HCT116 (cell line): ENCODE data around the gene MAP1LC3B2. TPM values are rescaled to one million over a fixed set of nuclear protein-coding genes. Genes with fewer than 3 reads are reported as not detected.

Experiments
- ATAC-seq: fragments of 200-7000 bp; cut with Tn5 transposase; 2 replicates; pipeline ENCODE4 v1.9.1; 2020; ENCODE audit warnings: mild to moderate bottlenecking, moderate library complexity
- BruUV-seq: library from RNA; stranded (reverse); fragments of 400-500 nt; replicated peaks from 2 replicates; lab custom pipeline; 2021; lab: Mats Ljungman, UMichigan
- CTCF ChIA-PET: fragments of 300-600 bp; sonication (Branson Sonifier 250); formaldehyde crosslinking; loops from one replicate; lab custom pipeline; 2021; ENCODE audit warnings: antibody characterized with exemption; lab: Charles Lee
- POLR2A ChIA-PET: fragments of 300-600, 350-600 bp; sonication (Branson Sonifier 250); formaldehyde crosslinking; loops from one replicate; lab custom pipeline; 2021; ENCODE audit warnings: antibody characterized with exemption; lab: Charles Lee
- RAD21 ChIA-PET, 2 experiments: fragments of 300-600 bp; sonication (Branson Sonifier 250); formaldehyde crosslinking; loops; one replicate each; lab custom pipeline; 2023; ENCODE audit warnings: low total read pairs in 2 of 2; ENCODE audit not compliant: uncharacterized antibody in 2 of 2, unreplicated experiment in 2 of 2, low non-redundant PET in 1 of 2; lab: Charles Lee
- DNase-seq: peaks from one replicate; pipeline ENCODE4 v3.0.0-alpha.2; 2010; ENCODE audit warnings: low read depth, low spot score
- H2AFZ ChIP-seq: fragments of 200-600 bp; shearing (Covaris generic), sonication (generic); 2 replicates; pipeline ENCODE4 v1.6.1; 2017; ENCODE audit warnings: low read depth, mixed run types, mixed read lengths, antibody characterized with exemption, low read length; ENCODE audit not compliant: poor library complexity, severe bottlenecking
- H3K27ac ChIP-seq: 2 replicates; pipeline ENCODE4 v1.5.1; 2012; ENCODE audit warnings: low read depth, low read length
- H3K27me3 ChIP-seq: fragments of 200-600 bp; sonication (generic); 2 replicates; pipeline ENCODE4 v1.6.1; 2016; ENCODE audit warnings: mixed run types, low read length, mixed read lengths; ENCODE audit not compliant: insufficient read depth
- H3K36me3 ChIP-seq, 2 experiments: fragments of 200-500 bp in 1 of 2; fragments of 200-600 bp in 1 of 2; sonication (Bioruptor generic) in 1 of 2; sonication (generic) in 1 of 2; 2 replicates each; pipeline versions ENCODE4 v1.5.1 to v1.6.1; 2014 to 2016; ENCODE audit warnings: low read length in 2 of 2, inconsistent platforms in 1 of 2, mixed read lengths in 1 of 2, mixed run types in 1 of 2; ENCODE audit not compliant: insufficient read depth in 2 of 2, control insufficient read depth in 1 of 2
- H3K4me1 ChIP-seq, 2 experiments: fragments of 200-600 bp in 1 of 2; sonication (generic) in 1 of 2; 2 replicates each; pipeline versions ENCODE4 v1.5.1 to v1.6.1; 2012 to 2017; ENCODE audit warnings: low read length in 2 of 2, inconsistent platforms in 1 of 2, mild to moderate bottlenecking in 1 of 2, mixed read lengths in 1 of 2, mixed run types in 1 of 2, moderate library complexity in 1 of 2; ENCODE audit not compliant: insufficient read depth in 2 of 2, control insufficient read depth in 1 of 2
- H3K4me2 ChIP-seq: fragments of 200-600 bp; sonication (generic); 2 replicates; pipeline ENCODE4 v1.6.1; 2017; ENCODE audit warnings: mixed run types, low read length, mixed read lengths
- H3K4me3 ChIP-seq, 2 experiments: fragments of 200-600 bp in 1 of 2; sonication (generic) in 1 of 2; replicated peaks in 1 of 2; 2 replicates each; pipeline ENCODE4 v1.5.1; 2011 to 2016; ENCODE audit warnings: low read length in 2 of 2, control low read depth in 1 of 2, low read depth in 1 of 2, mild to moderate bottlenecking in 1 of 2, mixed read lengths in 1 of 2, mixed run types in 1 of 2
- H3K79me2 ChIP-seq: fragments of 200-600 bp; sonication (generic); 2 replicates; pipeline ENCODE4 v1.6.1; 2017; ENCODE audit warnings: mild to moderate bottlenecking, mixed run types, low read length, moderate library complexity, mixed read lengths; ENCODE audit not compliant: insufficient read depth
- H3K9ac ChIP-seq: fragments of 200-600 bp; sonication (generic); 2 replicates; pipeline ENCODE4 v1.6.1; 2016; ENCODE audit warnings: low read length, mixed read lengths
- H3K9me2 ChIP-seq: fragments of 200-600 bp; sonication (generic), shearing (Covaris generic); 2 replicates; pipeline ENCODE4 v1.6.1; 2017; ENCODE audit warnings: mixed run types, mild to moderate bottlenecking, moderate library complexity; ENCODE audit not compliant: insufficient read depth
- H3K9me3 ChIP-seq, 2 experiments: fragments of 200-500 bp in 1 of 2; fragments of 200-600 bp in 1 of 2; sonication (Bioruptor generic) in 1 of 2; sonication (generic) in 1 of 2; 2 replicates each; pipeline ENCODE4 v1.6.1; 2014 to 2017; ENCODE audit warnings: low read length in 2 of 2, mixed read lengths in 2 of 2, inconsistent platforms in 1 of 2, low read depth in 1 of 2, mild to moderate bottlenecking in 1 of 2, mixed run types in 1 of 2, moderate library complexity in 1 of 2; ENCODE audit not compliant: control insufficient read depth in 1 of 2, insufficient read depth in 1 of 2
- H4K20me1 ChIP-seq: fragments of 200-600 bp; sonication (generic), shearing (Covaris generic); 2 replicates; pipeline ENCODE4 v1.6.1; 2017; ENCODE audit warnings: mixed run types, mild to moderate bottlenecking, moderate library complexity; ENCODE audit not compliant: insufficient read depth
- CEBPB ChIP-seq: IDR thresholded peaks from 2 replicates; pipeline ENCODE4 v1.6.1; 2012; ENCODE audit warnings: low read depth
- EZH2 ChIP-seq: fragments of 200-600 bp; sonication (generic); IDR thresholded peaks from 2 replicates; pipeline ENCODE4 v1.6.1; 2017; ENCODE audit warnings: antibody characterized with exemption, mixed run types
- EZH2phosphoT487 ChIP-seq: fragments of 200-600 bp; IDR thresholded peaks from 2 replicates; pipeline ENCODE4 v1.6.1; 2018; ENCODE audit warnings: antibody characterized with exemption, borderline replicate concordance
- MAX ChIP-seq: IDR thresholded peaks from 2 replicates; pipeline ENCODE4 v1.6.1; 2012
- POLR2A ChIP-seq: IDR thresholded peaks from 2 replicates; pipeline ENCODE4 v1.7.0; 2011; ENCODE audit warnings: borderline replicate concordance; ENCODE audit not compliant: insufficient read depth, insufficient read length; ENCODE audit errors: extremely low read depth
- POLR2AphosphoS5 ChIP-seq: IDR thresholded peaks from 2 replicates; pipeline ENCODE4 v1.6.1; 2011; ENCODE audit warnings: mild to moderate bottlenecking, low read depth, low read length, moderate library complexity
- TCF7L2 ChIP-seq: IDR thresholded peaks from 2 replicates; pipeline ENCODE4 v1.7.0; 2011; ENCODE audit warnings: borderline replicate concordance, inconsistent platforms; ENCODE audit not compliant: insufficient read depth, insufficient read length; ENCODE audit errors: extremely low read depth
- YY1 ChIP-seq: IDR thresholded peaks from 2 replicates; pipeline ENCODE4 v1.6.1; 2011; ENCODE audit warnings: low read length, low read depth, moderate library complexity, mild to moderate bottlenecking; ENCODE audit not compliant: insufficient replicate concordance; ENCODE audit errors: extremely low read depth
- intact Hi-C: fragments of 100-400 bp; cut with micrococcal nuclease; formaldehyde crosslinking; loops from 2 replicates; pipeline ENCODE4 v1.10.0; 2022
- total RNA-seq: library from RNA; stranded (reverse); gene quantifications from one replicate; pipeline ENCODE4 v1.2.1, GENCODE V29; 2021; ENCODE audit not compliant: unreplicated experiment
- TF ChIP-seq, protein P1 (sequence below), 3 experiments: fragments of 200-600 bp in 1 of 3; sonication (generic) in 1 of 3; IDR thresholded peaks in 2 of 3; conservative IDR thresholded peaks in 1 of 3; 2 replicates each; pipeline ENCODE4 v1.5.1; 2012 to 2017; ENCODE audit warnings: low read depth in 2 of 3, low read length in 2 of 3, antibody characterized with exemption in 1 of 3, borderline replicate concordance in 1 of 3, control low read depth in 1 of 3, mild to moderate bottlenecking in 1 of 3, mixed read lengths in 1 of 3, mixed run types in 1 of 3, moderate library complexity in 1 of 3; ENCODE audit not compliant: insufficient read depth in 1 of 3

The MAP1LC3B2 gene
- total RNA-seq, 1 experiment from 2014 or later: 4.7 TPM

DNA sequence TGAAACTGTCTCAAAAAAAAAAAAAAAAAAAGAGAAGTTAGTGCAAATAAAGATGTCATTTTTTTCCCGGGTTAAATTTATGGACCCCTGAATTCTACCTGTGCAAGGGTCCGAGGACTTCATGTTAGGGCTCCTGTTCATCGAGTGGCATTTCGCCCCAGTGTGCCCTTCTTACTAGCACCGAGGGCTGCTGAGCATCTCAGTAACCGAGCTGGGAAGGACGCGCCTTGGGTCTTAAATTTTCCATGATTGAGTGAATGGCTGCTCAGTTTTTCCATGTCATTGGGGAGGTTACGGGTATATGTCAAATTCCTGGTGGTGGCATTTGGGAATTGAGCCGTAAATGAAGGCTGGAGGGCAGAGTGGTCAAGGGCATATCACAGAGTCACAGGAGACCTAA, 34.9 kb upstream of the MAP1LC3B2 start (continued):
- TF ChIP-seq CEBPB (no peak), EZH2 (no peak), MAX (no peak), YY1 (no peak)

DNA sequence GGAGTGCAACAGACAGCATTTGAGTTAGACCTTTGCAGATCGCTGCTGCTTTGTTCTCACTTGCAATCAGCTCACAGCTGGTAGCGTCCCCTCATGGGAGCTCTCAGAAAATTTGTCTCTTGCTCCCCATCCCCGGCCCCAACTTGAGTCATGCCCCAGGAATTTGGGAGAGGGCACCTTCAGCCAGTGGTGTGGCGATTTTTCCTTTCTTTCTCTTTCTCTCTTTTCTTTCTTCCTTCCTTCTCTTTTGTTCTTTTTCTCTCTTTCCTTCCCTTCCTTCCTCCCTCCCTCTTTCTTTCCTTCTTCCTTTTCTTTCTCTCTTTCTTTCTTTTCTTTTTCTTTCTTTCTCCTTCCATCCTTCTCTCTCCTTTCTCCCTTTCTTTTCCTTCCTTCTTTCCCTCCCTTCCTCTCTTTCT, 34.2 kb upstream of the MAP1LC3B2 start:
- intact Hi-C loops: no loop called here
- no peak for DNase-seq
- Histone ChIP-seq H3K9me3 (no peaks in the 10 kb centered on the region), H3K27me3 (no peaks in the 10 kb centered on the region), H3K9me2 (no peaks in the 10 kb centered on the region), H3K4me1 (peaks cover 85 to 100% of the 10 kb centered on the region in 2 experiments), H3K27ac (peak overlapping the region; percentile 97), H2AFZ (no peak overlapping the region)
- POLR2A ChIA-PET: interaction anchor here (0.6 to 6.3 kb wide), 8 partner anchors 9 to 247 kb away, joined by 3 to 66 read pairs (median 4); partner anchors contain the start of gene MED13L
- RAD21 ChIA-PET: interaction anchor here in 1 of 2 experiments (1.1 kb wide), 1 partner anchor 9 kb away, joined by 5 read pairs; no protein-coding TSS in a partner anchor
- CTCF ChIA-PET: no interaction called here
- peak; percentile 59 for TF ChIP-seq POLR2AphosphoS5
- TF ChIP-seq POLR2A: peak; percentile 29
- peak; percentile 62 for TF ChIP-seq TCF7L2
- no peak for TF ChIP-seq EZH2phosphoT487
- TF ChIP-seq, protein P1, sequence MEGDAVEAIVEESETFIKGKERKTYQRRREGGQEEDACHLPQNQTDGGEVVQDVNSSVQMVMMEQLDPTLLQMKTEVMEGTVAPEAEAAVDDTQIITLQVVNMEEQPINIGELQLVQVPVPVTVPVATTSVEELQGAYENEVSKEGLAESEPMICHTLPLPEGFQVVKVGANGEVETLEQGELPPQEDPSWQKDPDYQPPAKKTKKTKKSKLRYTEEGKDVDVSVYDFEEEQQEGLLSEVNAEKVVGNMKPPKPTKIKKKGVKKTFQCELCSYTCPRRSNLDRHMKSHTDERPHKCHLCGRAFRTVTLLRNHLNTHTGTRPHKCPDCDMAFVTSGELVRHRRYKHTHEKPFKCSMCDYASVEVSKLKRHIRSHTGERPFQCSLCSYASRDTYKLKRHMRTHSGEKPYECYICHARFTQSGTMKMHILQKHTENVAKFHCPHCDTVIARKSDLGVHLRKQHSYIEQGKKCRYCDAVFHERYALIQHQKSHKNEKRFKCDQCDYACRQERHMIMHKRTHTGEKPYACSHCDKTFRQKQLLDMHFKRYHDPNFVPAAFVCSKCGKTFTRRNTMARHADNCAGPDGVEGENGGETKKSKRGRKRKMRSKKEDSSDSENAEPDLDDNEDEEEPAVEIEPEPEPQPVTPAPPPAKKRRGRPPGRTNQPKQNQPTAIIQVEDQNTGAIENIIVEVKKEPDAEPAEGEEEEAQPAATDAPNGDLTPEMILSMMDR (IDR thresholded peaks at IDR 0.05 in 2 of 3, conservative IDR thresholded peaks at IDR 0.05 in 1 of 3; ENCODE audit: borderline replicate concordance in 1 of 3, insufficient read depth in 1 of 3, low read depth in 2 of 3, low read length in 2 of 3): peak in 2 of 3 experiments; percentile 16 to 27; a peak in 3 of 6 replicates
- TF ChIP-seq, all 23 proteins: peak for 4
- ATAC-seq: peak; percentile 46
- peak overlapping the region; percentile 75 for H3K4me2 ChIP-seq
- no peaks in the 10 kb centered on the region for H4K20me1 ChIP-seq
- H3K9ac ChIP-seq: peak overlapping the region; percentile 77
- peak overlapping the region; percentile 24 to 36; a peak in 3 of 4 replicates for H3K4me3 ChIP-seq
- H3K79me2 ChIP-seq: no peaks in the 10 kb centered on the region
- no peaks in the 10 kb centered on the region for H3K36me3 ChIP-seq
- BruUV-seq: no TSS peak
